Panc1 (cell line): ENCODE measurements around the gene SH3GLB2. TPM values are rescaled to one million over a fixed set of nuclear protein-coding genes. Genes with fewer than 3 reads are reported as not detected.

ENCODE experiments used
- ATAC-seq: fragments of 200-7000 bp; cut with Tn5 transposase; 2 replicates; pipeline ENCODE4 v1.9.1; 2020; ENCODE audit warnings: mild to moderate bottlenecking, moderate library complexity
- BruUV-seq: library from RNA; stranded (reverse); fragments of 400-500 nt; replicated peaks from 2 replicates; lab custom pipeline; 2021; lab: Mats Ljungman, UMichigan
- CTCF ChIA-PET: fragments of 300-600 bp; sonication (Branson Sonifier 250); formaldehyde crosslinking; loops from one replicate; lab custom pipeline; 2022; ENCODE audit warnings: antibody characterized with exemption; lab: Charles Lee
- POLR2A ChIA-PET: fragments of 300-600 bp; sonication (Branson Sonifier 250); formaldehyde crosslinking; loops from one replicate; lab custom pipeline; 2022; ENCODE audit warnings: antibody characterized with exemption; lab: Charles Lee
- DNase-seq: peaks from one replicate; pipeline ENCODE4 v3.0.0-alpha.2; 2010; ENCODE audit warnings: low read depth, low spot score
- H3K27ac ChIP-seq: 2 replicates; pipeline ENCODE4 v1.5.1; 2011; ENCODE audit warnings: mild to moderate bottlenecking, low read length, inconsistent platforms
- H3K27me3 ChIP-seq: fragments of 200-500 bp; sonication (Bioruptor generic); 2 replicates; pipeline ENCODE4 v1.6.0; 2014; ENCODE audit warnings: low read length, inconsistent platforms; ENCODE audit not compliant: control insufficient read depth, insufficient read depth
- H3K36me3 ChIP-seq: fragments of 200-500 bp; sonication (Bioruptor generic); 2 replicates; pipeline ENCODE4 v1.5.1; 2014; ENCODE audit warnings: inconsistent platforms, mild to moderate bottlenecking, low read length, moderate library complexity; ENCODE audit not compliant: control insufficient read depth, insufficient read depth
- H3K4me1 ChIP-seq: 2 replicates; pipeline ENCODE4 v1.5.1; 2011; ENCODE audit warnings: inconsistent platforms, mild to moderate bottlenecking, low read length, moderate library complexity; ENCODE audit not compliant: control insufficient read depth, insufficient read depth
- H3K4me3 ChIP-seq, 2 experiments: 2 replicates each; pipeline ENCODE4 v1.5.1; 2011 to 2012; ENCODE audit warnings: low read depth in 2 of 2, low read length in 2 of 2, mild to moderate bottlenecking in 2 of 2, inconsistent platforms in 1 of 2, moderate library complexity in 1 of 2
- H3K9me3 ChIP-seq: fragments of 200-500 bp; sonication (Bioruptor generic); 2 replicates; pipeline ENCODE4 v1.5.1; 2014; ENCODE audit warnings: low read depth, mild to moderate bottlenecking, inconsistent platforms, low read length, moderate library complexity; ENCODE audit not compliant: control insufficient read depth, insufficient read depth
- CTCF ChIP-seq: fragments of 450-650 bp; IDR thresholded peaks from 2 replicates; pipeline ENCODE4 v1.5.1; 2017; ENCODE audit warnings: mild to moderate bottlenecking
- POLR2AphosphoS5 ChIP-seq: IDR thresholded peaks from 2 replicates; pipeline ENCODE4 v1.6.1; 2012; ENCODE audit warnings: mild to moderate bottlenecking, low read depth, low read length, moderate library complexity
- REST ChIP-seq, 2 experiments: IDR thresholded peaks; 2 replicates each; pipeline ENCODE4 v1.6.1; 2011 to 2012; ENCODE audit warnings: low read depth in 2 of 2, control low read depth in 1 of 2, low read length in 1 of 2, mild to moderate bottlenecking in 1 of 2, moderate library complexity in 1 of 2; ENCODE audit not compliant: insufficient read depth in 1 of 2
- SIN3A ChIP-seq: IDR thresholded peaks from 2 replicates; pipeline ENCODE4 v1.6.1; 2012; ENCODE audit warnings: low read depth, mild to moderate bottlenecking, low read length, moderate library complexity, borderline replicate concordance; ENCODE audit not compliant: insufficient read depth
- TCF7L2 ChIP-seq: IDR thresholded peaks from 2 replicates; pipeline ENCODE4 v1.6.1; 2011; ENCODE audit warnings: mild to moderate bottlenecking, low read depth, low read length, inconsistent platforms
- in situ Hi-C: cut with HindIII; loops from 2 replicates; pipeline ENCODE4 v1.10.0; 2016; ENCODE audit warnings: low sequenced_read_pairs, low pct_unique_long_range_greater_than_20kb
- intact Hi-C: fragments of 100-400 bp; cut with micrococcal nuclease; formaldehyde crosslinking; loops from one replicate; pipeline ENCODE4 v1.10.0; 2022; ENCODE audit not compliant: unreplicated experiment
- total RNA-seq: library from RNA; stranded (reverse); gene quantifications from one replicate; pipeline ENCODE4 v1.2.1, GENCODE V29; 2021; ENCODE audit not compliant: unreplicated experiment

The SH3GLB2 gene
- total RNA-seq, 1 experiment from 2014 or later, result 68.3 TPM

GRCh38 chr9:128987805-128988204 is 40.3 kb downstream of the SH3GLB2 start:
- no peak for DNase-seq
- Histone ChIP-seq H3K9me3 (no peaks in the 10 kb centered on the region), H3K27ac (no peak overlapping the region), H3K36me3 (peaks cover 21% of the 10 kb centered on the region), H3K27me3 (no peaks in the 10 kb centered on the region), H3K4me1 (no peaks in the 10 kb centered on the region), H3K4me3 (no peak overlapping the region)
- intact Hi-C loops, result no loop called here
- in situ Hi-C loops, result no loop called here
- ChIA-PET CTCF (no interaction called here), POLR2A (no interaction called here)
- BruUV-seq, result no TSS peak
- no peak for TF ChIP-seq POLR2AphosphoS5
- TF ChIP-seq CTCF, result no peak
- TF ChIP-seq REST (IDR thresholded peaks at IDR 0.05; ENCODE audit: insufficient read depth in 1 of 2, low read depth in 2 of 2, low read length in 1 of 2), result no peak
- no peak for TF ChIP-seq TCF7L2
- TF ChIP-seq SIN3A, result no peak
- no peak for ATAC-seq

- ChIA-PET CTCF (no interaction called here), POLR2A (no interaction called here)
- intact Hi-C loops (no loop called here), in situ Hi-C loops (no loop called here)
- Histone ChIP-seq H3K4me1 (no peaks in the 10 kb centered on the region), H3K9me3 (no peaks in the 10 kb centered on the region), H3K27me3 (no peaks in the 10 kb centered on the region), H3K27ac (no peak overlapping the region), H3K4me3 (no peak overlapping the region), H3K36me3 (peaks cover 16% of the 10 kb centered on the region)
- no peak for ATAC-seq
- DNase-seq, result no peak
- BruUV-seq, result no TSS peak
- TF ChIP-seq SIN3A, result no peak
- no peak for TF ChIP-seq POLR2AphosphoS5
- TF ChIP-seq CTCF, result no peak
- TF ChIP-seq REST (IDR thresholded peaks at IDR 0.05; ENCODE audit: insufficient read depth in 1 of 2, low read depth in 2 of 2, low read length in 1 of 2), result no peak
- TF ChIP-seq TCF7L2, result no peak
Measured at GRCh38 chr9:128986671-128987070, 41.5 kb downstream of the SH3GLB2 start.
